IPS-NIHi7 (cell line): ENCODE results near the gene SLC38A10.

Experiments
- DNase-seq: peaks from one replicate; pipeline ENCODE4 v3.0.0; 2012; ENCODE audit warnings: mixed read lengths; ENCODE audit errors: extremely low spot score

Gene SLC38A10

DNA sequence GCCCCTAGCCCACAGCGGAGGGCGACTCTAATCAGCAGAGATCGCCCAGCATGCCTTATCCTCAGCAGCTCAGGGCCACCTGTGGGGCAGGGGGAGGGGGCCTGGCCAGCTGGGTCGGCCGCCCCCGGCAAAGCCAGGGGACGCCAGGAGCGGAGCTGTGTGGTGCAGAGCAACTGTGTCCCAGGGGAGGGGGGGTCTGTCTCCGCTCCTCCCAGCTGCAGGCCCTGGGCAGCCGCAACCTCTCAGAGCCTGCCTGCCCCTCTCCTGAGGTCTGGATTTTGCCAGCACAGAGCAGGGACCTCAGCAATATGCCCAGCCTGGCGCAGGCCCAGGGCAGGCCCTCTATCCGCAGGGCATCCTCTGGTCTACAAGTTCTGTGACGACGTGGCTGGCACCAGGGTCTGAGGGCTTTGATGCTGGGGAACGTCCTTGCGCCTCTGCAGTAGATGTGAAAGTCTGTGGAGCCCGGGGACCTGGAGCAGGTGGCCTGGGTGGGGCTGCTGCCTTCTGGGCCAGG, 36.5 kb upstream of the SLC38A10 start:
- DNase-seq = no peak

- no peak for DNase-seq
Measured at GRCh38 chr17:81330884-81331245, 35.8 kb upstream of the SLC38A10 start.

DNA sequence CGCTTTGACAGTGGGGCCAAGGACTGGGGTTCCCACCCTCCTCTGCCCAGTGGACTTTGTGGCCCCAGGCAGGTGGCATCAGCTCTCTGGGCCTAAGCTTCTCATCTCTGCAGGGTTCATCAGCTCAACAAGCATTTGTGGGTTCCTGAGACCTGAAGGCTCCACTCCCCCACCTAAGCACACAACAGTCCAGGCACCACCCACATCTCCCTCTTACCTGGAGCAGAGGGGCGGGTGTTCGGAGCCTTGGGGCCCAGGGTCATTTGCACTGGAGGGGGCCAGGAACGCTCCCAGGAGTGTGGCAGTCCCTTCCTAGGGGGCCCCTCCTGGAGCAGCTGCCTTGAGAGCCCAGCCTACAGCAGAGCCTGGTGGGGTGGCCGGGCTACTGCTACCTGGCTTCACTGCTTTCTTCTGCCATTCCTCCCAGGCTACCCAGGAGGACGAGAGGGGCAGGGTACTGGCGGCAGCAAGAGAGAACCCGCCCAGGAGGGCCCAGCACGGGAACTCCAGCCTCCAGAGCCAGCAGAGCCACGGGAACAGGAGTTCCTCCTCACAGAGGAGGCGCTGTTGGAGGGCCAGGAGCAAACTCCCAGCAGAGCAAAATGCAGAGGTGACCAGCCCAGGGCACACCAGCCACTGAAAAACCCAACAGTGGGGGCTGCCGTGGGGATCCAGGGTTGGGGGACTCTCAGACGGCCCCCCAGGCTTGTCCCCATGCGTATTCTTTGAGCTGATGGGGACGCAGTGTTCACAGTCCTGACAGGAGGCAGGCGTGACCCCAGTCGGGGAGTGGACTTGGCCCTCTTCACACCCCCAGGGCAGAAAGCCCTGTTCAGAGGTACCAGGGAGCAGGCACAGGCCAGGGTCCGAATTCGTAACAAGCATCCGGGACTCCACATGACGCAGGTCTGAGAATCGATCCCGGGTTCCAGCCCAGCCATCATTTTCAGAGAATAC, 35.1 kb upstream of the SLC38A10 start:
- DNase-seq = no peak

DNA sequence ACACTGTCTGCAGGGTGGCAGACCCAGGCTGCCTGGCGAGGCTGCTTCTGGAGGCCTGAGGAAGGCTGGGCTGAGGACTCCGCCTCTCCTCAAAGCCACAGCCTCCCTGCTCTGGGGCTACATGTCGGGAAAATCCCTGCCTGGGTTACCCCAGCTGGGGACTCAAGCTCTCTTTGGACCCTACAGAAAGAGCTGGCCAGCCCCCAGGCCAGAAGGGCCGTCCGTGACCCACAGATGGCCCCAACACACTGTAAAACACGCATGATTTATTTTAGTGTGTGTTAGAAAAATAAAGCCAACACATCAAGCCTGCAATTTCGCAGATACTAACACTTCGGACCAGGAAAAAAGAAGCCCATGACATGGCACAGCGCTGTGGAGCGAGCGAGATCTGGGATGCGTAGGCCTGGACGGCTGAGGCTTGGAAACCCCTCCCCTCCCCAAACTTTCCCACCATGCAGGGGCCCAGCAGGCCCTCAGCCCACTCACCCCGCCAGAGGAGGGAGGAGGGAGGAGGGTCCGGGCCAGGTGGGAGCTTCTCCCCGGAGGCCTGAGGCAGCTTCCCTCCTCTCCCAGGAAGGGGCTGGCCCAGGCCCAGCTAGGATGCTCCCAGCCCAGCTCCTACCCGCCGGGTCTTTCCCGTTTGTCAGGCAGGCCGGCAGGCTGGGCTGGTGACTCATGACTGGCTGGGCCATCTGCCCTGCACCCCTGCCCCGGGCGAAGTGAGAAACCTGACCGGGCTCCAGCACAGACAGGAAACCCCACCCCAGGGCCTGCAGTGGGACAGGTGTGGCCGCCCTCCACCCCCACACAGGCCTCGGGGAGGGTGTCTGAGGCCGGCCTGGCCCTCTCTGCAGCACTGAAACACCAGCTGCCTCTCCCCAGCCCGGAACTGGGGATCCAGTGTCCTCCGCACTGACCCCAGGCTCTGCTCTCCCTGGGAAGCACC, 34.1 kb upstream of the SLC38A10 start:
- peak; percentile 91 for DNase-seq

- DNase-seq = no peak
Measured at GRCh38 chr17:81328489-81328888, 33.4 kb upstream of the SLC38A10 start.

DNA sequence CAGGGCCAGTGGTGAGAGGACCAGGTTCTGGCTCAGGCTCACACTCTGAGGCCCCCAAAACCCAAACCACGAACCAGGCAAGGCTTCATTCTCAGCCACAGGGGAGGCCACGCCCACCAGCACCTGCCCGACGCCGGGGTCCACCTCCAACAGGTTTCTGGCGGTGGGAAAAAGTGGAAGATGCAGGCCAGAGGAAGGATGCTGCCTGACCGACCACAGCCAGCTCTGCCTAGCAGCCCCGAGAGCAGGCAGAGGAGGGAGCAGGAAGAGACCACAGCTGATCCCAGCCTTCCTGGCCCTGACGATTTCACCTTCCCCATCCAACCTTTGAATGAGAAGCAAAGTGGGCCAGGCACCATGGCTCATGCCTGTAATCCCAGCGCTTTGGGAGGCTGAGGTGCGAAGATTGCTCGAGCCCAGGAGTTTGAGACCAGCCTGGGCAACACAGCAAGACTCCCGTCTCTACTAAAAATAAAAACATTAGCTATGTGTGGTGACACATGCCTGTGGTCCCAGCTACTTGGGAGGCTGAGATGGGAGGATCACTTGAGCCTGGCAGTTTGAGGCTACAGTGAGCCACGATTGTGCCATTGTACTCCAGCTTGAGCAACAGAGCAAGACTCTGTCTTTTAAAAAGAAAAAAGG, 30.7 kb upstream of the SLC38A10 start:
- no peak for DNase-seq

- no peak for DNase-seq
Measured at GRCh38 chr17:81324851-81325713, 30.0 kb upstream of the SLC38A10 start.

GRCh38 chr17:81324177-81324850, 29.2 kb upstream of the SLC38A10 start:
- no peak for DNase-seq

DNA sequence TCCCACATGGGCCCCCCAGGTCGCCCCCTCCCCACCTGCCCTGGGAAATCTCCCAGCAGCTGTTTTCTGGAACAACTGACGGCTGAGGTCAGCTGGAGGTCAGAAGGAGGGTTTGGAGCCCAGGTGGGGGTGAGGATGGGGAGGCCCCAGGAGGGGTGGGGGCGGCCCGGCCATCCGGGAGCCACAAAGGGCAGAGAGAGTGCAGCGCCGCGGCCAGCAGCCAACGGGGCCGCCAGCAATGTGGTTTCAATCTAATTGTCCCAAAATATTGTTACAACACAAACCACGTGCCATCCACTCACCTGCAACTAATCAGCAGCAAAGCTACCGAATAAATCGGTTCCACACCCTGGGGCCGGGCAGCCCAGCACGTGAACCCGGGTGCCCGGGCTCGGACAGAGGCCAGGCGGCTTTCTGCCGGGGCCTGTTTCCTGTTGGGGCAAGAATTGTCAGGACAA, 28.3 kb upstream of the SLC38A10 start:
- DNase-seq = no peak

DNA sequence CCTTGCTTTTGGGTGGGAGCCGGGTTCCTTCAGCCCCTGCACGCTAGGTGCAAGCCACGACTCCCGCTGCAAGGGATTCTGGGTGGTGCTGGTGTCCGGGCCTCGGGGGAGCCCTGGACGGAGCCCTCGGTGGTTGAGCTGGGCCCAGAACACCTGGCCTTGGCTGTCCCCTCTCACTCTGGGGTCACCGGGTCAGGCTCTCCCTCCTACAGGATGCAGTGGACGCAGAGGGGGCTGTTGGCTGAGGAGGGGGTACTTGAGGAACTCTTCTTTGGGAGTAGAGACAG, 27.9 kb upstream of the SLC38A10 start:
- no peak for DNase-seq

- peak; percentile 87 for DNase-seq
Measured at GRCh38 chr17:81322271-81323082, 27.4 kb upstream of the SLC38A10 start.

DNA sequence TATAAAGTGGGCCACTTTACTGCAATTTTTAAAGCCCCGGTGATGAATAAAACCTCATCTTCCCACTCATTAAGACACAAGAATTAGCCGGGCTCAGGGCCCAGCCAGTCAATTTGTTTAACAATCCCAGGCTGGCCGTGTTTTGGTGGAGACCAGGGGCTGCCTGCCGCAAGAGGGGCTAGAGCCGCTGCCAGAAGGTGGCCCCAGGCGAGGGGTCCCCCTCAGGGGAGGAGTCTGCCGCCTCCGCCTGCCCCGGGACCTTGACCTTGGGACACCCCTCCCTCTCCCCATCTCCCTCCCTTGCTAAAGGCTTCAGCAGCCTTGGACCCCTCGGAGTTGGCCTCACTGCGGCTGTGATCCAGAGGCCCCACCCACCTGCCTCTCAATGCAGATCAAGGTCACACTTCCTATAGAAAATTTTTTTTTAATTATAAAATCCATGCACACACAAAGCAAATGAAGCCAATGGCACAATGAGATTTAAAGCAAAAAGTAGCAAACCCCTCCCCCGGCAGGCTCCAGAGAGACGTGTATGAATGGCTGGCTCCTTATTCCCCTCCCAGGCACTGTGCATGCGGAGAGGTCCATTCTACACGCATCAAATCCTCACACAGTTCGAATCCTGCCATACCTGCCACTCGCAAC, 23.0 kb upstream of the SLC38A10 start:
- peak; percentile 67 for DNase-seq

DNA sequence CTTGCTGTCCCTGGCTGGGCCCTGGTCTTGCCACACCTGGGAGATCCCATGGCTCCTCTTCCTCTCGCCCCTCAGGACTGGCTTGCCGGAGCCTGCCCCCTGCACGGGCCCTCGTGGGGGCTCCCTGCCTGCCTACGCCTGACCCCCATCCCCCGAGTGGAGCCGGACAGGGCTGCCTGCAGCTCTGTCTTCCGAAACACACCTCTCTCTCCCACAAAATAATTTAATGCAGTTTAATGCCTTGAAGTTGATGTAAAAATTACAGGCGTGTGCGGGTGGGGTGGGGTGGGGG, 22.4 kb upstream of the SLC38A10 start:
- DNase-seq = no peak

GRCh38 chr17:81315885-81316391, 20.8 kb upstream of the SLC38A10 start:
- DNase-seq = no peak

- no peak for DNase-seq
Measured at GRCh38 chr17:81315129-81315884, 20.2 kb upstream of the SLC38A10 start.

- no peak for DNase-seq
Measured at GRCh38 chr17:81314398-81315081, 19.4 kb upstream of the SLC38A10 start.

GRCh38 chr17:81313776-81314397, 18.8 kb upstream of the SLC38A10 start:
- DNase-seq = no peak
